Measurements from ENCODE around the gene EEF2.

EEF2 gene

DNA sequence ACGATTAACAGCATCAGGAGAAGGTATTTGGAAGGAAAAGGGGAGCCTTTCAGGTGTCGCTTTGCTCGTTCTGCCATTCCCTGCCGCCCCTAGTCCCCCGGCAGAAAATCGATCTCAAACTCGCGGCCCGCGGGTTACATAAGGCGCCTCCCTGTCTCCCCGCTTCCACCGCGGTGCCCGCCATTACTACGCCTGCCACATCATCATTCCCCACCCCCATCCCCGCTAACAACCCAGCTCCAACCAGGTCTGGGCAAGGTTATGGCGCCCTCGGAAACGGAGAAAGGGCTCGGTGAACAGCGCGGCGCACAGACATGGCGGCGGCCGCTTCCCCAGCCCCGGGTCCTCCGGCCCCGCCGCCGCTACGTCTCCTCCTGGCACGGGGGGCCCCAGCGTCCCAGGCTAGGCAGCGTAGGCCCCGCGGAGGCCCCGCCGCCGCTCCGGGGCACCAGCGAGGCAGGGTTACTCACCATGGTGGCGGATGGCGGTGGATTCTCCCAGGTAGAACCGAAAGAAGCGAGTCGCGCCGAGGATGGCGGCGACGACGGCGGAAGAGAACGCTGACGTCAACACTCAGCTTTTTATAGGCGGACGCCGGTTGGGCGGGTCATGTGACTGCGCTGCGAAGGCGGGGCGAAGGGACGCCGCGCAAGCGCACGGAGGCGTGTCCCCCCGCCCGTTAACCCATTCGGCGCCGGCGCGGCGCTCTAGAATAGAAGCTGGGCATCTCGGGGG is at the start of gene EEF2:
Gene EEF2 (minus strand): TSS at position 556 of the 735 bp plus-strand sequence. CDS start 83 bp downstream, at position 473.
- DNase-seq (ENCODE audit: low spot score): peak; percentile 98

- DNase-seq (ENCODE audit: low spot score): no peak
These were observed 49.1 kb upstream of the EEF2 start for GRCh38 chr19:4034048-4035017.

DNA sequence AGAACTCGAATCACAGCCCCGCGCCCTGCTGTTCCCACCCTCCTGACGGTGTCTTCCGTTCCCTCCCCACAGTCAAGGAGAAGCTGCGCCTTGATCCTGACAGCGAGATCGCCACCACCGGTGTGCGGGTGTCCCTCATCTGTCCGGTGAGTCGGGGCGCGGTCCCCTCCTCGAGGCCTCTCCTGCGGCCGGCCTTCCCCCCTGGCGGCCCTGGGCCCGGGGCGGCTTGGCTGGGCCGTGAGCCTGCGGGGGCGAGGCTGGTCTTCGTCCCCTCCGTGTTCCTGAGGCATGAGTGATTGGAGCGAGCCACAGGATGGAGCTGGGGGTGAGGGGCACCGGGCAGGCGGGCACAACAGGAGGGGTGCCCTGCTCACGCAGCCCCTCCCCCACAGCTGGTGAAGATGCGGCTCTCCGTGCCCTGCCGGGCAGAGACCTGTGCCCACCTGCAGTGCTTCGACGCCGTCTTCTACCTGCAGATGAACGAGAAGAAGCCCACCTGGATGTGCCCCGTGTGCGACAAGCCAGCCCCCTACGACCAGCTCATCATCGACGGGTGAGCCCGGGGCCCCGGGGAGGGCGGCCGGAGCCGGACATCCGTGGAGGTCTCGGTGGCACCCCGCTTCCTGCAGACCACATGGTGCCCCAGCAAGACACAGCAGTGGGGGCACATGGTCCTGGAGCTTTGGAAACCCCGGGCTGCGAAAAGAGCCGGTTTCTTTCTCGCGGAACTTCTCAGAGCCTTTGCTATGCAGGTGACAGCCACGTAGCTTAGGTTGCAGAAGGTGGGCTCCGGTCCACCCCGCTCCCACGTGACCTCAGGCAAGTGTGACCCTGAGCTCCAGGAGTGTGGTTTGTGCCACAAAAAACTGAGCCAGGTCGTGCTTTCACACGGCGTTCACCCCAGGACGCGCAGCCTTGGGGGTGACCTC is 48.0 kb upstream of the EEF2 start:
- no peak for DNase-seq (ENCODE audit: low spot score)

GRCh38 chr19:4032436-4032835 is 47.2 kb upstream of the EEF2 start:
- no peak for DNase-seq (ENCODE audit: low spot score)

- no peak for DNase-seq (ENCODE audit: low spot score)
These were observed 46.2 kb upstream of the EEF2 start for GRCh38 chr19:4031420-4031819.

GRCh38 chr19:4030981-4031380 is 45.7 kb upstream of the EEF2 start:
- DNase-seq (ENCODE audit: low spot score): no peak

DNA sequence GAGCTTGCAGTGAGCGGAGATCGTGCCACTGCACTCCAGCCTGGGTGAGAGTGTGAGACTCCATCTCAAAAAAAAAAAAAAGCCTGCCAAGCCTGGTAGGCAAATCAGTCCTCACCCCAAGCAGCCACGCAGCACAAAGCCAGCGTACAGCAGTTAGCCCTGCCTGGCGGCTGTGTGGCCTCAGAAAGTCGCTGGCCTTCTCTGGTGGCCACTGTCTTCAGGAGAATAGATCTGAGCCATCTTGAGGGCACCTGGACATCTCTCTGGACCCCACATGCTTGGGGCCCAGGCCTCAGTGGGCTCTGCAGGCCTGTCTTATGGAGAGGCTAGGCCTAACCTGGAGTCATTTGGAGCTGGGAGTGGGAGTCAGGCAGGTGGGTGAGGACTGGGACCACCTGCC is 45.3 kb upstream of the EEF2 start:
- DNase-seq (ENCODE audit: low spot score): no peak

DNA sequence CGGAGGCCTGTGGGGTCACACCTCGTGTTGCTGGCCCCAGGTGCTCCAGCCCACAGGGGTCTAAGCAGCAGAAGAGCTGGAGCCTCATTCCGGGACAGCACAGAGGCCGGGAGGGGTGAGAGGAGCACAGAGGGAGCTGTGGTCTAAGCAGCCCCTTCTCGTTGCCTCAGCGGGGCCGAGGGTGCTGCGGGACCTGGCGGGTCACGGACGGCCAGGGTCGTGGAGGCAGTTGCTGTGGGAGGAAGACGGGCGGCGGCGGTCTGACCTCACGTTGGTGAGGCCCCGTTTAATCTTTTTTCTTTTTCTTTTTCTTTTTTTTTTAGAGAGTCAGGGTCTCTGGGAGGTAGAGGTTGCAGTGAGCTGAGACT is 44.0 kb upstream of the EEF2 start:
- no peak for DNase-seq (ENCODE audit: low spot score)

GRCh38 chr19:4028334-4029246 is 43.3 kb upstream of the EEF2 start:
- no peak for DNase-seq (ENCODE audit: low spot score)

DNA sequence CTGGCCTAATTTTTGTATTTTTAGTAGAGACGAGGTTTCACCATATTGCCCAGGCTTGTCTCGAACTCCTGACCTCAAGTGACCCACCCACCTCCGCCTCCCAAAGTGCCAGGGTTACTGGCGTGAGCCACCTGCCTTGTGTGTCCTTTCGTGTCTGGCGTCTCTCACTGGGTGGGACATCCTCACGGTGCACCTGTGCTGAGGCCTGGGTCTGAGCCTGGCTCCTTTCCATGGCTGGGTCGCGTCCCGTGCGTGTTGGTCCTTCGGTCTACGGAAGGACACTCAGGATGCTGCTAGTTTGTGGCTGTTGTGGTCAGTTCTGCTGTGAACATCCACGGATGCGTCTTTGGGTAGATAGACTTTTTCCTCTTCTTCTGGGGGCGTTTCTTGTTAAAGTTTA is 41.9 kb upstream of the EEF2 start:
- no peak for DNase-seq (ENCODE audit: low spot score)

DNA sequence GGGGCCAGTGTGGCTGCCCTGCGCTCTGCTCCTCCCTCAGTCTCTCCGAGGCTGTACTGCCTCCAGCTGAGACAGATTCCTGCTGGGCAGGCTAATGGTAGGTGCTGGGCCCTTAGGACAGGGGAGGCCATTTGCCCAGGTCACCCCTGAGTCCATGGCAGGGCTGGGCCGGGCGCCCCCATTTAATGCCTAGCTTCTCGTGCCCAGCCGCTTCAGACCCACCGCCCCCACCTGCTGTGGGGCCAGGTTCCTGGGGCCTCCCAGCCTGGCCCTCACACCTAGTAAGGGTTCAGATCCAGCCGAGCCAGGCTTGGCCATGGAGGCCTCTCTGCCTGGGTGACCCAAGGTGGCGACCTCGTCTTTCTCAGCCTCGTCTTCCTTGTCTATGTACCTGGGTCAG is 40.1 kb upstream of the EEF2 start:
- no peak for DNase-seq (ENCODE audit: low spot score)

DNA sequence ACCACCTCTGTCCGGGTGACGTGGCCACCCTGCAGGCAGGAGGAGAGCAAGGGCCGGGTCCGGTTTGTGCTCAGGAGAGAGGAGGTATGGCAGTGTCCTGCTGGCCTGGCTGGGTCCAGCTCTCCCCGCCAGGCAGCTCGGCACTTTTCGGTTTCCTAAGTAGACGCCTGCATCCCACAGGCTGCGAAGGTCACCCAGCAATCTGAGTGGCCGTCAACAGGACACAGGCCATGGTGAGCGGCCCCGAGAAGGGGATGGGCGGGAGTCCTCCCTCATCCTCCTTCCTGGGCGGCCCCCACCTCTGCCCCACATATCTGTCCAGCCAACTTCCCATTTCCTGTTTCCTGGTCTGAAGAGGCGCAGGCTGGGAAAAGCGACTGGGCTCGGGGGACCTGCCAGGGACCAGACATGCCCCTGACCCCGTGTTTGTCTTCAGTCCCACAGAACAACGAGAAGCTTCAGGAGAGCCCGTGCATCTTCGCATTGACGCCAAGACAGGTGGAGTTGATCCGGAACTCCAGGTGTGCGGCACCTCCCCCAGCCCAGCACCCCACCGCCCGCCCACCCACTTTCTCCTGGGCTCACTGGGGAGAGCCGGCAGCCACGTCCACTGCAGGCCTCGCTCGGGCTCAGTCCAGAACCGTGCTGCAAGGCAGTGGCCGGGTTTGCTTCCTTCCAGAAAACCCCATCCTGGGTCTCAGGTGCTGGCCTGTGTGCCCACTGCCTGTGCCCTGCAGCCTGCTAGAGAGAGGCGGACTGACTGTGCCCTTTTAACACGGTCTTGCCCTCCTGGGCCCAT is 38.5 kb upstream of the EEF2 start:
- DNase-seq (ENCODE audit: low spot score): no peak

- no peak for DNase-seq (ENCODE audit: low spot score)
These were observed 34.3 kb upstream of the EEF2 start for GRCh38 chr19:4019578-4019977.

DNA sequence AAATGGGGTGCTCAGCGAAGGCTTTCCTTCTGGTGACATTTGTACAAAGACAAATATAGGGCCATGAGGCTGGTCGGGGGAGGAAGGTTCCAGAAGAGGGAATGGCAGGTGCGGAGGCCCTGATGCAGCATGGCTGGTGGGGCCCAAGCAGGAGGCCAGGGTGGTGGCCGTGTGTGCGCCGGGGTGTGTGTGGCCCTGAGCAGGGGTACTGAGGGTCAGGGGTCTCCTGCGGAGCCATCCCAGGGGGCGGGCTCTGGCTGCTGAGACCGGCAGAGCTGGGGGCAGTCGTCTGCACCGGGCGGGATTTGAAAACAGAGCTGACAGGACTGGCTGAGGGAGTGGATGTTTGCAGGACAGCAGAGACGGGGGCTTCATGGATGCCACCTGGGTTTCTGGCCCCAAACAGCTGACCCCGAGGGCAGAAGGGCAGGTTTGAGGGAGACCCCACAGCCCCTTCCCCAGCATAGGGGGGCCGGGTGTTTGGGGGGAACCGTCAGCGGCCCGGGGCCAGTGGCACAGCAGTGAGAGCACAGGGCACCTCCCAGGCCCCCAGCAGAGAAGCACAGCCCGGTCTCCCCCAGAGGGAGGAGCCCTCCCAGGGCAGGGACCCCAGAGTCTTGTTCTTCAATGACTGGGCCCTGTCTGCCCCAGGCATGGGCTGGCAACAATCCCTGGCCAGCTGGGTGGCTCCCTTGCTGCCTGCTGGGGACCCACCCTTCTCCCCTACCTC is 33.7 kb upstream of the EEF2 start:
- no peak for DNase-seq (ENCODE audit: low spot score)

GRCh38 chr19:4018140-4018613 is 32.9 kb upstream of the EEF2 start:
- DNase-seq (ENCODE audit: low spot score): no peak

DNA sequence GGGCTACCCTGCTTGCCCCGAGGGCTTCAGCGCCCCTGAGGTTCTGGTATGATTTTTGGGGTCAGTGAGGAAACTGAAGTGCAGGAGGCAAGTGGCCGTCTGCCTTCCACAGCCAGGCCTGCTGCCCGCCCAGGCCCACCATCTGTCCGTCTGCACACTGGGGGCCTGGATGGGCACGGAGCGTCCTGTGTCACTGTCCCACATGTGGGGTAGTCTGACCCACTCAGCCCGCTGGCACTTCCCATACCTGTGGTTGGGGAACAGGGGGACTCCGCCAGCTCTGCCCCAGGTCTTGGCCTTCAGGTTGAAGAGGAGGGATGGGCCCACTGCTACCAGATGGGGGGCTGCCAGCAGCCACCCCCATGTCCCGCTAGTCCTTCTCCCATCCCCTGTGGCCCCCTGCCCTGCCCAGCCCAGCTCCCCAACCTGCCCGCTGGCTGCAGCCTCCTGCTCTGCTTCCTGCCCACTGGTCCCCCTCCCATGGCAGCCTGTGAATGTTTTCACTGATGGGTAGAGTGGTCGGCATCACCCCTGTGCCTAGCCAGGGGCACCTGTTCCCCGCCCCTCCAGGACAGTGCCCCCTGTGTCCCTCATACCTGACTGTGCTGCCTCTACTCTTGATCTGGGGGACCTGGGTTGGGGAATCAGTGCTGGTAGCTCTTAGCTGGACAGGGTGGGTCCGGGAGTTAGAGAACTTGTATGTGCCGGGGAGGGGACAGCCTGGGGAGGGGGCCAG is 31.8 kb upstream of the EEF2 start:
- no peak for DNase-seq (ENCODE audit: low spot score)

- no peak for DNase-seq (ENCODE audit: low spot score)
These were observed 31.2 kb upstream of the EEF2 start for GRCh38 chr19:4016486-4016885.

DNA sequence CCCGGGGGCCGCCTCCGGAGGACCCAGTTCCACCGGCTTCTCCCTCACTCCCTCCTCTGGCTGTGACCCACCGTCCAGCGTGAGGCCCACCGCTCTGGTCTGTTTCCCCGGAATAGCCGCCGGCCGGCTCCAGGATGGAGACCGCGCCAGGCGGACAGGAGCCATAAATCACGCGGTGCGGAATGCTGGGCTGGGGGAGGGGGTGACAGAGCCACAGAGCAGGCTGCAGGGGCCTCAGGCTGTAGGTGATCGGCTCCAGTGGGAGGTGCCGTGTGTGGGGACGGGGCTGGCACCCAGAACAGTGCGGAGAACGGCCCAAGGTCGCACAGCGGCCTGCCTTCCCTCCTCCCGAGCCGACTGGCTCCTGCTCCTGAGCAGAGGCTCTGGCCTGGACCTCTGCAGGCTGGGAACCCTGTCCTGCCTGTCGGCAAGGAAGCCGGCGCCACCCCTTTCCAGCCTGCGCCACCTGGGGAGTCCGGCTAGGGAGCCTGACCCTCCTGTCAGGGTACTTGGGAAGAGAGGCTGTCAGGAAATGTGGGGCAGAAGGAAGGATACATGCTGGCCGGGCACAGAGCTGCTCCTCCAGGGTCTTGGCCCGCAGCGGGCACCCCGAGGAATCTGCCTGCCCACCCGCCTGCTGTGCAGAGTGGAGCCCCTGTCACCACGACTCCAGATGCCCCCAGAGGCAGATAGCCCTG is 30.6 kb upstream of the EEF2 start:
- no peak for DNase-seq (ENCODE audit: low spot score)
